T47D (cell line): ENCODE data around the gene FBLN2.

Experiments
- DNase-seq, 2 experiments: peaks; one replicate each; pipeline versions ENCODE4 v3.0.0 to v3.0.0-alpha.2; 2011 to 2012; ENCODE audit warnings: low read depth in 1 of 2, low spot score in 1 of 2
- JUND ChIP-seq: IDR thresholded peaks from 2 replicates; pipeline ENCODE4 v1.6.1; 2012; ENCODE audit warnings: low read depth
- in situ Hi-C: cut with HindIII; loops from 2 replicates; pipeline ENCODE4 v1.10.0; 2016; ENCODE audit warnings: low sequenced_read_pairs, low pct_unique_long_range_greater_than_20kb

FBLN2 gene

GRCh38 chr3:13629644-13630043 lies 80.7 kb downstream of the FBLN2 start:
- in situ Hi-C loops, result no loop called here
- TF ChIP-seq JUND, result no peak
- DNase-seq, result no peak

- TF ChIP-seq JUND, result no peak
- in situ Hi-C loops, result no loop called here
Measured at GRCh38 chr3:13631256-13631655, 82.3 kb downstream of the FBLN2 start.

GRCh38 chr3:13633176-13633575 lies 84.3 kb downstream of the FBLN2 start:
- in situ Hi-C loops, result no loop called here
- DNase-seq, result no peak
- TF ChIP-seq JUND, result no peak

More at GRCh38 chr3:13631256-13631655, 82.3 kb downstream of the FBLN2 start:
- DNase-seq, result no peak

GRCh38 chr3:13634151-13634550 lies 85.2 kb downstream of the FBLN2 start:
- no peak for TF ChIP-seq JUND
- DNase-seq, result no peak
- in situ Hi-C loops, result no loop called here

- TF ChIP-seq JUND, result no peak
- in situ Hi-C loops, result no loop called here
- DNase-seq, result no peak
Measured at GRCh38 chr3:13634615-13635014, 85.7 kb downstream of the FBLN2 start.

- no peak for DNase-seq
- in situ Hi-C loops, result no loop called here
- TF ChIP-seq JUND, result no peak
Measured at GRCh38 chr3:13636186-13636585, 87.3 kb downstream of the FBLN2 start.

GRCh38 chr3:13636874-13637273 lies 87.9 kb downstream of the FBLN2 start:
- no peak for TF ChIP-seq JUND
- no peak for DNase-seq
- in situ Hi-C loops, result no loop called here

- in situ Hi-C loops, result no loop called here
- DNase-seq, result no peak
- TF ChIP-seq JUND, result no peak
Measured at GRCh38 chr3:13637311-13637891, 88.5 kb downstream of the FBLN2 start.

GRCh38 chr3:13637953-13638352 lies 89.0 kb downstream of the FBLN2 start:
- in situ Hi-C loops, result no loop called here
- TF ChIP-seq JUND, result no peak
- no peak for DNase-seq

- in situ Hi-C loops, result no loop called here
- no peak for DNase-seq
- TF ChIP-seq JUND, result no peak
Measured at GRCh38 chr3:13638927-13639326, 90.0 kb downstream of the FBLN2 start.

GRCh38 chr3:13642597-13642996 lies 93.7 kb downstream of the FBLN2 start:
- TF ChIP-seq JUND, result no peak
- in situ Hi-C loops, result no loop called here
- DNase-seq, result no peak

GRCh38 chr3:13644341-13645117 lies 95.6 kb downstream of the FBLN2 start:
- no peak for TF ChIP-seq JUND
- DNase-seq, result no peak
- in situ Hi-C loops, result no loop called here

GRCh38 chr3:13645801-13646637 lies 97.1 kb downstream of the FBLN2 start:
- DNase-seq, result no peak
- in situ Hi-C loops, result no loop called here
- no peak for TF ChIP-seq JUND
